CD14-positive monocyte (primary cell): ENCODE results near the gene ASB4. TPM values are rescaled to one million over a fixed set of nuclear protein-coding genes. Genes with fewer than 3 reads are reported as not detected.

ENCODE experiments used
- DNase-seq, 3 donors: peaks; one replicate each; pipeline ENCODE4 v3.0.0-alpha.2; 2011 to 2022
- H2AFZ ChIP-seq: 2 replicates; pipeline ENCODE4 v1.6.0; 2012; ENCODE audit warnings: mild to moderate bottlenecking, low read depth, low read length, inconsistent platforms; ENCODE audit not compliant: insufficient read depth, poor library complexity, severe bottlenecking
- H3K27ac ChIP-seq, 2 donors: 1 replicate in 1 of 2; 2 replicates in 1 of 2; pipeline ENCODE4 v1.5.1; 2012 to 2013; ENCODE audit warnings: low read length in 2 of 2, control low read depth in 1 of 2, inconsistent platforms in 1 of 2, low read depth in 1 of 2, mild to moderate bottlenecking in 1 of 2
- H3K27me3 ChIP-seq, 2 donors: one replicate each; pipeline versions ENCODE4 v1.6.0 to v1.6.1; 2011 to 2013; ENCODE audit warnings: low read length in 2 of 2; ENCODE audit not compliant: control insufficient read depth in 2 of 2, insufficient read depth in 2 of 2
- H3K36me3 ChIP-seq, 2 donors: replicated peaks in 1 of 2; 1 replicate in 1 of 2; 2 replicates in 1 of 2; pipeline versions ENCODE4 v1.5.1 to v1.6.1; 2012 to 2013; ENCODE audit warnings: low read length in 2 of 2, control low read depth in 1 of 2, inconsistent platforms in 1 of 2, mild to moderate bottlenecking in 1 of 2; ENCODE audit not compliant: insufficient read depth in 2 of 2, control insufficient read depth in 1 of 2
- H3K4me1 ChIP-seq, 2 donors: 1 replicate in 1 of 2; 2 replicates in 1 of 2; pipeline versions ENCODE4 v1.5.1 to v1.6.1; 2012 to 2013; ENCODE audit warnings: low read length in 2 of 2, control low read depth in 1 of 2, inconsistent platforms in 1 of 2, mild to moderate bottlenecking in 1 of 2, moderate library complexity in 1 of 2; ENCODE audit not compliant: insufficient read depth in 2 of 2, control insufficient read depth in 1 of 2
- H3K4me2 ChIP-seq: replicated peaks from 2 replicates; pipeline ENCODE3; 2012; ENCODE audit warnings: low read length, moderate library complexity, mild to moderate bottlenecking; ENCODE audit not compliant: poor library complexity, severe bottlenecking; ENCODE audit errors: extremely low read depth
- H3K4me3 ChIP-seq, 3 experiments: fragments of 200-600 bp in 1 of 3; sonication (generic) in 1 of 3; replicated peaks in 1 of 3; 1 replicate in 2 of 3; 2 replicates in 1 of 3; pipeline ENCODE4 v1.5.1; 2011 to 2013; ENCODE audit warnings: low read length in 3 of 3, mild to moderate bottlenecking in 3 of 3, control low read depth in 2 of 3, low read depth in 2 of 3, inconsistent platforms in 1 of 3, moderate library complexity in 1 of 3
- H3K79me2 ChIP-seq: 2 replicates; pipeline ENCODE4 v1.6.0; 2012; ENCODE audit warnings: mild to moderate bottlenecking, control low read depth, inconsistent platforms, low read length, moderate library complexity; ENCODE audit not compliant: insufficient read depth
- H3K9ac ChIP-seq: 2 replicates; pipeline ENCODE4 v1.6.0; 2017; ENCODE audit warnings: low read length, mild to moderate bottlenecking; ENCODE audit not compliant: insufficient read depth, poor library complexity, severe bottlenecking
- H3K9me3 ChIP-seq, 2 donors: replicated peaks in 1 of 2; 1 replicate in 1 of 2; 2 replicates in 1 of 2; pipeline versions ENCODE4 v1.5.1 to v1.6.1; 2012 to 2013; ENCODE audit warnings: low read length in 2 of 2, control low read depth in 1 of 2; ENCODE audit not compliant: control insufficient read depth in 1 of 2, insufficient read depth in 1 of 2
- H4K20me1 ChIP-seq: 2 replicates; pipeline ENCODE4 v1.6.0; 2012; ENCODE audit warnings: mild to moderate bottlenecking, low read length, control low read depth, moderate library complexity; ENCODE audit not compliant: insufficient read depth
- H3K27ac Mint-ChIP-seq, 7 donors: one replicate each; pipeline ENCODE4 v1.8.0; 2020; ENCODE audit warnings: mild to moderate bottlenecking in 7 of 7, mixed read lengths in 7 of 7, moderate library complexity in 6 of 7, inconsistent platforms in 2 of 7
- H3K27me3 Mint-ChIP-seq, 3 donors: one replicate each; pipeline ENCODE4 v1.8.0; 2021 to 2022; ENCODE audit warnings: low read depth in 3 of 3, mild to moderate bottlenecking in 3 of 3, mixed read lengths in 3 of 3, moderate library complexity in 3 of 3, inconsistent platforms in 1 of 3
- H3K36me3 Mint-ChIP-seq, 2 donors: one replicate each; pipeline ENCODE4 v1.8.0; 2020; ENCODE audit warnings: mixed read lengths in 2 of 2, inconsistent platforms in 1 of 2, mild to moderate bottlenecking in 1 of 2
- H3K4me1 Mint-ChIP-seq: one replicate; pipeline ENCODE4 v1.8.0; 2020; ENCODE audit warnings: mild to moderate bottlenecking, mixed read lengths
- H3K4me3 Mint-ChIP-seq, 2 donors: one replicate each; pipeline ENCODE4 v1.8.0; 2020; ENCODE audit warnings: mild to moderate bottlenecking in 2 of 2, mixed read lengths in 2 of 2, moderate library complexity in 1 of 2
- H3K9me3 Mint-ChIP-seq, 7 donors: one replicate each; pipeline ENCODE4 v1.8.0; 2020 to 2022; ENCODE audit warnings: mixed read lengths in 7 of 7, mild to moderate bottlenecking in 6 of 7, moderate library complexity in 6 of 7, inconsistent platforms in 2 of 7
- CTCF ChIP-seq: fragments of 200-600 bp; IDR thresholded peaks from one replicate; pipeline ENCODE4 v1.8.0; 2022; ENCODE audit warnings: antibody characterized with exemption, mild to moderate bottlenecking
- WGBS: methylation state at CpG from one replicate; pipeline ENCODE4 v1.1.5; 2013; ENCODE audit warnings: missing lambda C conversion rate; ENCODE audit not compliant: insufficient coverage; 5-methylcytosine and 5-hydroxymethylcytosine counted together
- intact Hi-C, 2 donors: fragments of 100-400 bp; cut with micrococcal nuclease; formaldehyde crosslinking; loops; one replicate each; pipeline versions ENCODE4 v1.15.0 to v1.15.1; 2023
- polyA plus RNA-seq, 3 donors: library from polyadenylated mRNA; depleted of rRNA in 1 of 3; unstranded in 2 of 3; stranded (reverse) in 1 of 3; fragments of 300-500 nt in 2 of 3; fragments of >200 nt in 1 of 3; fragmentation: Illumina TruSeq in 2 of 3; gene quantifications; 1 replicate in 2 of 3; 2 replicates in 1 of 3; pipeline ENCODE4 v1.2.3, GENCODE V29; 2012 to 2021

The ASB4 gene
- polyA plus RNA-seq, 3 donors = not detected

DNA sequence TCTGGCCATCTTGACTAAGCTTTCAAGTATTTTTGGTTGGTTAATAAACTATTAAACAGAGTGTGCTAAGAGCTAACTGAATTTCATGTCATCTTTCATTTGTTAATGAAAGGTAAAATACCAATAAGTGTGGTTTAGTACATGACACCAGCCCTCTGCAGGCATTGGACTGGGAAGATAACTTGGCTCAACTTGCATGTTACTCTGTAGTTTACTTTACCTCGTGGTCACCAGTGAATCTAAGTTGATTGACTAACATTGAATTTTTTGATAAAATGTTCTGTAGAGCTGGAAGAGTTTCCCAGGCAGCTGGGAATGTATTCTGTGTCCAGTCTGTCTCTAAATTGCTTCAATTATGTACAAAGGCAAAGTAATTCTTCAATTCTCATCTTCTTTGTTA lies 49.9 kb downstream of the ASB4 start:
- Mint-ChIP-seq H3K27me3 (peaks cover 0 to 5% (median 3%) of the 10 kb centered on the region in 3 donors), H3K4me1 (no peaks in the 10 kb centered on the region), H3K4me3 (no peak overlapping the region), H3K27ac (no peak overlapping the region), H3K9me3 (no peaks in the 10 kb centered on the region), H3K36me3 (no peaks in the 10 kb centered on the region)
- no peak for TF ChIP-seq CTCF
- intact Hi-C loops = no loop called here
- Histone ChIP-seq H3K4me3 (no peak overlapping the region), H3K9ac (no peak overlapping the region), H3K27me3 (no peaks in the 10 kb centered on the region), H3K79me2 (no peaks in the 10 kb centered on the region), H3K4me2 (no peak overlapping the region), H3K9me3 (no peaks in the 10 kb centered on the region), H3K4me1 (no peaks in the 10 kb centered on the region), H4K20me1 (no peaks in the 10 kb centered on the region), H2AFZ (no peak overlapping the region), H3K36me3 (no peaks in the 10 kb centered on the region), H3K27ac (no peak overlapping the region)
- WGBS = 83% methylated on average over 1 of the region's 1 CpG
- DNase-seq = no peak

GRCh38 chr7:95536656-95537311 lies 51.0 kb downstream of the ASB4 start:
- H3K36me3 ChIP-seq = no peaks in the 10 kb centered on the region
- WGBS = no CpG with 5 or more reads among the region's 2 CpGs
- no peaks in the 10 kb centered on the region for H4K20me1 ChIP-seq
- no peak overlapping the region for H3K4me3 Mint-ChIP-seq
- no peak for DNase-seq
- no peaks in the 10 kb centered on the region for H3K4me1 ChIP-seq
- H3K9me3 ChIP-seq = no peaks in the 10 kb centered on the region
- no peaks in the 10 kb centered on the region for H3K79me2 ChIP-seq
- no peaks in the 10 kb centered on the region for H3K27me3 ChIP-seq
- intact Hi-C loops = no loop called here
- H3K27me3 Mint-ChIP-seq = peaks cover 2 to 5% (median 5%) of the 10 kb centered on the region in 3 donors
- H2AFZ ChIP-seq = no peak overlapping the region
- no peak overlapping the region for H3K4me3 ChIP-seq
- H3K27ac ChIP-seq = no peak overlapping the region
- no peak overlapping the region for H3K4me2 ChIP-seq
- H3K9me3 Mint-ChIP-seq = no peaks in the 10 kb centered on the region
- no peaks in the 10 kb centered on the region for H3K36me3 Mint-ChIP-seq
- H3K9ac ChIP-seq = no peak overlapping the region
- no peak overlapping the region for H3K27ac Mint-ChIP-seq
- no peaks in the 10 kb centered on the region for H3K4me1 Mint-ChIP-seq
- TF ChIP-seq CTCF = no peak
